NK-92 (cell line): ENCODE measurements around the gene NBPF6.
"Not testable (repeated sequence)": the region's sequence is repeated elsewhere in the genome, so short reads cannot be mapped to it uniquely, and the experiment has no call there.

ENCODE experiments used
- DNase-seq: peaks from one replicate; lab custom pipeline; 2025; ENCODE audit not compliant: unreplicated experiment; lab: John Stamatoyannopoulos, UW

Gene NBPF6, protein sequence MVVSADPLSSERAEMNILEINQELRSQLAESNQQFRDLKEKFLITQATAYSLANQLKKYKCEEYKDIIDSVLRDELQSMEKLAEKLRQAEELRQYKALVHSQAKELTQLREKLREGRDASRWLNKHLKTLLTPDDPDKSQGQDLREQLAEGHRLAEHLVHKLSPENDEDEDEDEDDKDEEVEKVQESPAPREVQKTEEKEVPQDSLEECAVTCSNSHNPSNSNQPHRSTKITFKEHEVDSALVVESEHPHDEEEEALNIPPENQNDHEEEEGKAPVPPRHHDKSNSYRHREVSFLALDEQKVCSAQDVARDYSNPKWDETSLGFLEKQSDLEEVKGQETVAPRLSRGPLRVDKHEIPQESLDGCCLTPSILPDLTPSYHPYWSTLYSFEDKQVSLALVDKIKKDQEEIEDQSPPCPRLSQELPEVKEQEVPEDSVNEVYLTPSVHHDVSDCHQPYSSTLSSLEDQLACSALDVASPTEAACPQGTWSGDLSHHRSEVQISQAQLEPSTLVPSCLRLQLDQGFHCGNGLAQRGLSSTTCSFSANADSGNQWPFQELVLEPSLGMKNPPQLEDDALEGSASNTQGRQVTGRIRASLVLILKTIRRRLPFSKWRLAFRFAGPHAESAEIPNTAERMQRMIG

GRCh38 chr1:108450043-108450442 lies at the start of gene NBPF6:
Gene NBPF6 (plus strand): TSS chr1:108450343. CDS start chr1:108450602, 259 bp downstream.
- DNase-seq: not testable (repeated sequence)

DNA sequence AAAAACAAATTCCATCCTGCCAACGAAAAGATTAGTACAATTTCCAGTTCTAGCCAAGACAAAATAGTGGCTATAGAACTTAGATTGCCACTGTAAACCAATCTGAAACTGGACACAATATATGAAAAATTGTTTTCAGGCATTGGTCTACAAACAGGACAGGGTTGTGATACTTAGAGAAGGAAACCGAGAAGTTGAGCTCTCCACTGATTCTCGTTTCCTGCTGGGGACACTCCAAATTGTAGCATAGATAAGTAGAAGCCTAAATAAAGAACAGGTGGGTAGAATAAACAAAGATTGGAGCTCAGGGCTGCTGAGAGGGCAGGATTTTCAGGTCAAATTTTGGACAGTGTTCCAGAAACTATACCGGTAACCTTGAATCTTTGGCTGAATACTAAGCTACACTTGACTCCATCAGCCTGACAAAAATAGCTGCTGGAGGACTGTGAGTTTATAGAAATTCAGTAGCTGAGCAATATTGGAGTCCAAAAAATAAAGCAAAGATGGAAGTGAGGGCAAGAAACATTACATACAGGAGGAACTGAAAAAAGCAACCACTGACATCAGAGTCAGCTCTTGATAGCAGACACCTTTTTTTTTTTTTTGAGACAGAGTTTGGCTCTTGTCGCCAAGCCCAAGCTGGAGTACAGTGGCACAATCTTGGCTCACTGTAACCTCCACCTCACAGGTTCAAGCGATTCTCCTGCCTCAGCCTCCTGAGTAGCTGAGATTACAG lies 38.9 kb upstream of the NBPF6 start:
- not testable (repeated sequence) for DNase-seq

- not testable (repeated sequence) for DNase-seq
Observed at GRCh38 chr1:108420129-108420528, 30.0 kb upstream of the NBPF6 start.

GRCh38 chr1:108421061-108421916 lies 28.9 kb upstream of the NBPF6 start:
- not testable (repeated sequence) for DNase-seq

- DNase-seq: not testable (repeated sequence)
Observed at GRCh38 chr1:108426877-108427276, 23.3 kb upstream of the NBPF6 start.

- not testable (repeated sequence) for DNase-seq
Observed at GRCh38 chr1:108432002-108432401, 18.1 kb upstream of the NBPF6 start.

DNA sequence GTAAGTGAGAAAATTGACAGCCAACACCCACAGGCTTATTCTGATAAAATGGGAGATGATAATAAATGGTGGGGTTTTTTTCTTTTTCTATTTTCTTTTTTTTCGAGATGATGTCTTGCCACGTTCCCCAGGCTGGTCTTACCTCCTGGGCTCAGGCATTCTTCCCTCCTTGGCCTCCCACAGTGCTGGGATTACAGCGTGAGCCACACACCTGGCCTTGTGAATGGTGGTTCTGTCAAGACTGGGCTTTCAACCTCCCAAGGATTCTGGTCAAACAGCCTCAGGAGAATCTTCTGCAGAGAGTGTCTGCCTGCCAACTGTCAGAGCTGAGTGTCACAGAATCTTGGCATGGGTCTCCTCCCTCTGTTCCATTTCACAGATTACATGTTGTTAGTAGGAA lies 16.7 kb upstream of the NBPF6 start:
- not testable (repeated sequence) for DNase-seq

DNA sequence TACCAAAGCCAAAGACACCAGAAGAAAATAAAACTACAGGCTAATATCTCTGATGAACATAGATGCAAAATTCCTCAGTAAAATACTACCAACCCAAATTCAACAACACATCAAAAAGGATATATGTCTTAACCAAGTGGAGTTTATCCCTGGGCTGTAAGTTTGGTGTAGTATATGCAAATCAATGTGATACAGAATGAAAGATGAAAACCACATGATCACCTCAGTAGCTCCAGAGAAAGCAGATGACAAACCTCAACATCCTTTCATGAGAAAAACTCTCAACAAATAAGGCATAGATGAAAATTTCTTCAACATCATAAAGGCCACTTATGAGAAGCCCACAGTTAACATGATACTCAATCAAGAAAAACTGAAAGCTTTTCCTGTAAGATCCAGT lies 11.6 kb upstream of the NBPF6 start:
- DNase-seq: not testable (repeated sequence)

DNA sequence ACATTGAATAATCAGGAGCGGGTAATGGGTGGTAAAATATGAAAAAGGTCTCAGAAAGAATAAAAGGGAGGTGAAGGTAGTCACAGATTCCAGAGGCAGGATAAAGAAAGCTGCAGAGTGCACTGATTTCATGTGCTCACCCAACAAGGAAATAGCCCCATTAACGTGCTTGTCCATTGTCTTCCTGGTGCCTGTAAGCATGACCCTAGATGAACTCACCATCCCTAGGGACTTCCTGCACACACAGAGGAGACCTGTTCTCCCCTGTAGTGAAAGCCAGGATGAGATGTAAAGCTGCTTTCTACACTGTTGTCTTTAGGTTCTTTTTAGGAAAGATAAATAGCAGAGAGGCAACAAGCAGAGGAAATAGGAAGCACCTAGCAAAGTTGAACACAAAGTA lies 4.4 kb downstream of the NBPF6 start:
- DNase-seq: not testable (repeated sequence)

DNA sequence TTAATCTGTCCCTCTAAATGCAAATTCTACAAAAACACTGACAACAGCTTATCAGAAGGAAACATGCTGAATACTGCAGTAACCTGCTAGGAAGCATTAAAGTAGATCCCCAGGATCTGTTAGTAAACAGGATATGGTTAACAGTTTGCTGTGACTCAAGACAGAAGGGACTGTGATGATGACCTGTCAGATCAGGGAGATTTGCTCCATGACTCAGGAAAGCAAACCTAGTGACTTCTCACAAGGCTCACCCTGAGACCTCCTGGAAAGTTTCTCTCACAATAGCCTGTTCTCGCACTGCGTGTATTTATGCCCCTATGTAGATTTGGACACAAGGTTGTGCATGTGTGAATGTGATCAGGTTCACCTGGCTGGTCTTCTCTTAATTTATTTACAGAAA lies 8.5 kb downstream of the NBPF6 start:
- DNase-seq: not testable (repeated sequence)

GRCh38 chr1:108461758-108462157 lies 11.6 kb downstream of the NBPF6 start:
- not testable (repeated sequence) for DNase-seq

DNA sequence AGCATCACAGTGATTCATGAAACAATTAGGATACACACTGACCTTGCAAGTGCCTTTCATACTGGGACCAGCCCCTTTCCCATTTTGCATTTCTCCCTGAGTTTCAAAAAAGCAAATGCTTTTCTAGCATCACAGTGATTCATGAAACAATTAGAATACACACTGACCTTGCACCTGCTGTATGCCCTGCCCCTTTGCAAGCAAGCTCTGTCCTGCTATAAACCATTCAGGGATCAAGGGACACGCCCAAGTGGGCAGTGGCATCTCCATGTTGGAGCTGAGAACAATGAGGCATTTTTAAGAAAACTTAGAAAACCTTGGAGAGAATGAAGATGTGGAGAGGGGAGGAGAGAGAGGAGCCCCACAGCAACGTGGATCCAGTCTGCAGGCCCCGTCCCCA lies 13.8 kb downstream of the NBPF6 start:
- DNase-seq: not testable (repeated sequence)

GRCh38 chr1:108466166-108466565 lies 16.0 kb downstream of the NBPF6 start:
- DNase-seq: not testable (repeated sequence)

GRCh38 chr1:108467155-108467554 lies 17.0 kb downstream of the NBPF6 start:
- not testable (repeated sequence) for DNase-seq

DNA sequence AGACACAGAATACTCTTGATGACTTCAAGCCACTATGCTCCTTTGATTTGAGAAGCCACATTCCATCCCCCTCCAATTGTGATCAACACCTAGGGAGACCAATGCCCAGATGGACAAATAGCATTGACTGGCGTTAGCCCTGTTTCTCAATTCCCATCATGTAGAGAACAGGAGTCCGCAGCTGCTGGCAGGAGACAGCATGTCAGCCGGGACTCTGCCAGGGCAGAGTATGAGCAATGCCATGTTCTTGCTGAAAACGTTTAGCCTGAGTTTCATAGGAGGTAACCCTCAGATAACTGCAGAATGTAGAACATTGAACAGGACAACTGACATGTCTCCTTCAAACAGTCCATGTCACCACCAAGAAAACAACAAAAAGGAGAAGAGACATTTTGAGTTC lies 20.6 kb downstream of the NBPF6 start:
- not testable (repeated sequence) for DNase-seq

DNA sequence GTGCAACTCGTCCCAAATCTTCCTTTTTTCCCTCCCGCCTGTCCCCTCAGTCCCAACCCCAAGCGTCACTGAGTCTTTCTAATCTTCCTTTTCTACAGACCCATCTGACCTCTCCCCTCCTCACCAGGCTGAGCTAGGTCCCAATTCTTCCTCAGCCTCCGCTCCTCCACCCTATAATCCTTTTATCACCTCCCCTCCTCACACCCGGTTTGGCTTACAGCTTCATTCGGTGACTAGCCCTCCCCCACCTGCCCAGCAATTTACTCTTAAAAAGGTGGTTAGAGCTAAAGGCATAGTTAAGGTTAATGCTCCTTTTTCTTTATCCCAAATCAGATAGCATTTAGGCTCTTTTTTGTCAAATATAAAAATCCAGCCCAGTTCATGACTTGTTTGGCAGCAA lies 24.4 kb downstream of the NBPF6 start:
- not testable (repeated sequence) for DNase-seq

- DNase-seq: no peak
Observed at GRCh38 chr1:108478429-108479015, 28.4 kb downstream of the NBPF6 start.

- no peak for DNase-seq
Observed at GRCh38 chr1:108482708-108483107, 32.6 kb downstream of the NBPF6 start.

DNA sequence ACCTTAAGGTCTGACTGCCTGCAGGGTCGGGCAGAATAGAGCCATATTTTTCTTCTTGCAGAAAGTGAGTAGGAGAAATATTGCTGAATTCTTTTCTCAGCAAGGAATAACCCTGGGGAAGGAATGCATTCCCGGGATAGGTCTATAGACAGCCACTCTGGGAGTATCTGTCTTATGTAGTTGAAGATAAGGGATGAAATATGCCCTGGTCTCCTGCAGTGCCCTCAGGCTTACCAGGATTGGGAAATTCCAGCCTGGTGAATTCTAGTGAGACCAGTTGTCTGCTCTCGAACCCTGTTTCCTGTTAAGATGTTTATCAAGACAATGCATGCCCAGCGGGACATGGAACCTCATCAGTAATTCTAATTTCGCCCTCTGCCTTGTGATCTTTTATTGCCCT lies 35.8 kb downstream of the NBPF6 start:
- not testable (repeated sequence) for DNase-seq

DNA sequence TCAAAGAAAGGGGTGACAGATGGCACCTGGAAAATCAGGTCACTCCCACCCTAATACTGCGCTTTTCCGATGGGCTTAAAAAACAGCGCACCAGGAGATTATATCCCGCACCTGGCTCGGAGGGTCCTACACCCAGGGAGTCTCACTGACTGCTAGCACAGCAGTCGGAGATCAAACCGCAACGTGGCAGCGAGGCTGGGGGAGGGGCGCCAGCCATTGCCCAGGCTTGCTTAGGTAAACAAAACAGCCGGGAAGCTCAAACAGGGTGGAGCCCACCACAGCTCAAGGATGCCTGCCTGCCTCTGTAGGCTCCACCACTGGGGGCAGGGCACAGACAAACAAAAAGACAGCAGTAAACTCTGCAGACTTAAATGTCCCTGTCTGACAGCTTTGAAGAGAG lies 36.6 kb downstream of the NBPF6 start:
- not testable (repeated sequence) for DNase-seq
